ENCODE results near the gene RNF181.
A peak's percentile ranks its signal among the peaks of the same experiment; 100 is the strongest.
"Not testable (repeated sequence)": the region's sequence is repeated elsewhere in the genome, so short reads cannot be mapped to it uniquely, and the experiment has no call there.

The RNF181 gene

GRCh38 chr2:85558160-85558559 is 37.4 kb upstream of the RNF181 start:
- DNase-seq: no peak
- no peak overlapping the region for H3K4me3 Mint-ChIP-seq
- H3K9me3 Mint-ChIP-seq: no peaks in the 10 kb centered on the region
- peaks cover 5% of the 10 kb centered on the region for H3K27me3 Mint-ChIP-seq
- H3K4me1 Mint-ChIP-seq: peaks cover 33% of the 10 kb centered on the region
- H3K27ac Mint-ChIP-seq: no peak overlapping the region
- CTCF ChIA-PET: interaction anchor here (1.1 to 3.9 kb wide), 2 partner anchors 8 to 192 kb away, joined by 3 to 33 read pairs; no protein-coding TSS in a partner anchor
- peaks cover 17% of the 10 kb centered on the region for H3K36me3 Mint-ChIP-seq

- peak overlapping the region; percentile 98 for H3K4me3 Mint-ChIP-seq
- CTCF ChIA-PET: interaction anchor here (0.6 to 3.9 kb wide), 4 partner anchors 10 to 140 kb away, joined by 3 to 33 read pairs (median 5); no protein-coding TSS in a partner anchor
Measured at GRCh38 chr2:85560403-85560726, 35.2 kb upstream of the RNF181 start.

GRCh38 chr2:85560812-85561279 is 34.7 kb upstream of the RNF181 start:
- peaks cover 9% of the 10 kb centered on the region for H3K27me3 Mint-ChIP-seq
- peaks cover 40% of the 10 kb centered on the region for H3K4me1 Mint-ChIP-seq
- CTCF ChIA-PET: interaction anchor here (0.6 to 3.9 kb wide), 4 partner anchors 11 to 140 kb away, joined by 3 to 33 read pairs (median 5); no protein-coding TSS in a partner anchor
- H3K36me3 Mint-ChIP-seq: peaks cover 6% of the 10 kb centered on the region
- H3K27ac Mint-ChIP-seq: peak overlapping the region; percentile 97
- no peaks in the 10 kb centered on the region for H3K9me3 Mint-ChIP-seq
- peak overlapping the region; percentile 98 for H3K4me3 Mint-ChIP-seq
- DNase-seq: no peak

More at GRCh38 chr2:85560403-85560726, 35.2 kb upstream of the RNF181 start:
- H3K9me3 Mint-ChIP-seq, H3K36me3 Mint-ChIP-seq, DNase-seq, H3K27ac Mint-ChIP-seq, H3K27me3 Mint-ChIP-seq: not testable (repeated sequence)
- H3K4me1 Mint-ChIP-seq: peaks cover 40% of the 10 kb centered on the region

GRCh38 chr2:85561280-85562212 is 34.0 kb upstream of the RNF181 start, which contains the start of gene GGCX:
TSS of gene GGCX (minus strand) at chr2:85561493. CDS start at chr2:85561428, 65 bp downstream.
- peak within 1 kb of the TSS; percentile 97 for H3K27ac Mint-ChIP-seq
- peaks cover 40% of the 10 kb centered on the region for H3K4me1 Mint-ChIP-seq
- CTCF ChIA-PET: interaction anchor here (0.7 to 3.9 kb wide), 4 partner anchors 11 to 141 kb away, joined by 3 to 33 read pairs (median 5); partner anchors contain the start of gene VAMP8
- peak within 1 kb of the TSS; percentile 98 for H3K4me3 Mint-ChIP-seq
- H3K9me3 Mint-ChIP-seq: no peaks in the 10 kb centered on the region
- peaks cover 9% of the 10 kb centered on the region for H3K27me3 Mint-ChIP-seq
- DNase-seq: peak; percentile 97
- H3K36me3 Mint-ChIP-seq: peaks cover 4% of the 10 kb centered on the region

GRCh38 chr2:85564144-85564563 is 31.4 kb upstream of the RNF181 start:
- Mint-ChIP-seq H3K27me3 (peaks cover 17% of the 10 kb centered on the region), H3K4me1 (peaks cover 36% of the 10 kb centered on the region), H3K4me3 (no peak overlapping the region), H3K36me3 (peaks cover 1% of the 10 kb centered on the region), H3K9me3 (no peaks in the 10 kb centered on the region), H3K27ac (no peak overlapping the region)
- no peak for DNase-seq
- CTCF ChIA-PET: no interaction called here

GRCh38 chr2:85566265-85566664 is 29.3 kb upstream of the RNF181 start:
- CTCF ChIA-PET: no interaction called here
- no peak for DNase-seq
- no peak overlapping the region for H3K4me3 Mint-ChIP-seq
- H3K27ac Mint-ChIP-seq: no peak overlapping the region
- peaks cover 17% of the 10 kb centered on the region for H3K4me1 Mint-ChIP-seq
- no peaks in the 10 kb centered on the region for H3K9me3 Mint-ChIP-seq
- H3K36me3 Mint-ChIP-seq: peaks cover 1% of the 10 kb centered on the region
- peaks cover 38% of the 10 kb centered on the region for H3K27me3 Mint-ChIP-seq

GRCh38 chr2:85575739-85576138 is 19.8 kb upstream of the RNF181 start:
- CTCF ChIA-PET: interaction anchor here (1.3 kb wide), 1 partner anchor 20 kb away, joined by 4 read pairs; the partner anchor contains the start of gene RNF181
- Mint-ChIP-seq H3K4me3 (no peak overlapping the region), H3K9me3 (no peaks in the 10 kb centered on the region), H3K27me3 (peaks cover 46% of the 10 kb centered on the region), H3K27ac (no peak overlapping the region), H3K4me1 (peaks cover 33% of the 10 kb centered on the region), H3K36me3 (peaks cover 12% of the 10 kb centered on the region)
- DNase-seq: no peak

- no peak for DNase-seq
- Mint-ChIP-seq H3K9me3 (no peaks in the 10 kb centered on the region), H3K4me3 (peak overlapping the region; percentile 95), H3K27ac (peak overlapping the region; percentile 86), H3K27me3 (peaks cover 33% of the 10 kb centered on the region), H3K4me1 (peaks cover 40% of the 10 kb centered on the region), H3K36me3 (peaks cover 19% of the 10 kb centered on the region)
- CTCF ChIA-PET: interaction anchor here (0.6 to 1.6 kb wide), 3 partner anchors 15 to 156 kb away, joined by 3 to 7 read pairs (median 3); no protein-coding TSS in a partner anchor
Measured at GRCh38 chr2:85577063-85577385, 18.5 kb upstream of the RNF181 start.

GRCh38 chr2:85577386-85578242 is 17.9 kb upstream of the RNF181 start, which contains the start of gene VAMP8:
TSS of gene VAMP8 (plus strand) at chr2:85577586. CDS start at chr2:85577647, 61 bp downstream.
- CTCF ChIA-PET: interaction anchor here (0.6 to 1.6 kb wide), 3 partner anchors 16 to 157 kb away, joined by 3 to 7 read pairs (median 3); no protein-coding TSS in a partner anchor
- peak within 1 kb of the TSS; percentile 86 for H3K27ac Mint-ChIP-seq
- peaks cover 27% of the 10 kb centered on the region for H3K27me3 Mint-ChIP-seq
- peaks cover 22% of the 10 kb centered on the region for H3K36me3 Mint-ChIP-seq
- DNase-seq: peak; percentile 80
- H3K9me3 Mint-ChIP-seq: no peaks in the 10 kb centered on the region
- H3K4me1 Mint-ChIP-seq: peaks cover 42% of the 10 kb centered on the region
- H3K4me3 Mint-ChIP-seq: peak within 1 kb of the TSS; percentile 95

- Mint-ChIP-seq H3K4me3 (peak overlapping the region; percentile 95), H3K27ac (peak overlapping the region; percentile 86), H3K27me3 (peaks cover 19% of the 10 kb centered on the region), H3K36me3 (peaks cover 28% of the 10 kb centered on the region), H3K9me3 (no peaks in the 10 kb centered on the region), H3K4me1 (peaks cover 50% of the 10 kb centered on the region)
- peak; percentile 45 for DNase-seq
- CTCF ChIA-PET: interaction anchor here (1.1 to 1.6 kb wide), 3 partner anchors 16 to 158 kb away, joined by 3 to 7 read pairs (median 3); no protein-coding TSS in a partner anchor
Measured at GRCh38 chr2:85578243-85579180, 17.0 kb upstream of the RNF181 start.

- Mint-ChIP-seq H3K9me3 (no peaks in the 10 kb centered on the region), H3K4me1 (peaks cover 56% of the 10 kb centered on the region), H3K27ac (peak overlapping the region; percentile 86), H3K27me3 (peaks cover 19% of the 10 kb centered on the region), H3K4me3 (peak overlapping the region; percentile 95), H3K36me3 (peaks cover 30% of the 10 kb centered on the region)
- no peak for DNase-seq
- CTCF ChIA-PET: interaction anchor here (0.6 to 1.1 kb wide), 3 partner anchors 15 to 26 kb away, joined by 3 read pairs; no protein-coding TSS in a partner anchor
Measured at GRCh38 chr2:85579266-85579935, 16.1 kb upstream of the RNF181 start.

- DNase-seq: no peak
- Mint-ChIP-seq H3K36me3 (peaks cover 33% of the 10 kb centered on the region), H3K4me3 (no peak overlapping the region), H3K27me3 (peaks cover 14% of the 10 kb centered on the region), H3K27ac (no peak overlapping the region), H3K9me3 (no peaks in the 10 kb centered on the region), H3K4me1 (peaks cover 61% of the 10 kb centered on the region)
- CTCF ChIA-PET: no interaction called here
Measured at GRCh38 chr2:85580206-85580605, 15.3 kb upstream of the RNF181 start.
